Stomach (tissue), 9 donors: ENCODE data around the gene ENPP1. TPM values are rescaled to one million over a fixed set of nuclear protein-coding genes. Genes with fewer than 3 reads are reported as not detected.

Source experiments
- DNase-seq, 2 donors: peaks; one replicate each; pipeline versions ENCODE4 v3.0.0 to v3.0.0-alpha.2; 2013 to 2019
- H3K27ac ChIP-seq, 5 donors: fragments of 200-600 bp in 4 of 5; sonication (generic) in 4 of 5; one replicate each; pipeline ENCODE4 v1.5.1; 2013 to 2019; ENCODE audit warnings: mild to moderate bottlenecking in 1 of 5, moderate library complexity in 1 of 5
- H3K27me3 ChIP-seq, 3 donors: fragments of 200-600 bp; sonication (generic); one replicate each; pipeline ENCODE4 v1.5.1; 2017 to 2019; ENCODE audit warnings: mixed run types in 1 of 3
- H3K36me3 ChIP-seq, 4 donors: fragments of 200-600 bp; sonication (generic); 1 replicate in 3 of 4; 2 replicates in 1 of 4; pipeline ENCODE4 v1.5.1; 2016 to 2019
- H3K4me1 ChIP-seq, 4 donors: fragments of 200-600 bp; sonication (generic); one replicate each; pipeline ENCODE4 v1.5.1; 2016 to 2019
- H3K4me3 ChIP-seq, 4 donors: fragments of 200-600 bp; sonication (generic) in 3 of 4; one replicate each; pipeline ENCODE4 v1.5.1; 2016 to 2019; ENCODE audit warnings: mild to moderate bottlenecking in 1 of 4
- H3K9me3 ChIP-seq, 4 donors: fragments of 200-600 bp; sonication (generic); one replicate each; pipeline ENCODE4 v1.5.1; 2016 to 2019
- EP300 ChIP-seq: sonication (generic); formaldehyde crosslinking; IDR thresholded peaks from one replicate; pipeline ENCODE4 v1.6.1; 2017; ENCODE audit warnings: antibody characterized with exemption
- POLR2A ChIP-seq, 4 donors: fragments of 450-650 bp; IDR thresholded peaks; one replicate each; pipeline ENCODE4 v1.6.1; 2016; ENCODE audit warnings: antibody characterized with exemption in 4 of 4, control low read depth in 2 of 4, mild to moderate bottlenecking in 1 of 4, moderate library complexity in 1 of 4
- POLR2AphosphoS5 ChIP-seq, 3 donors: sonication (generic); formaldehyde crosslinking; IDR thresholded peaks; one replicate each; pipeline ENCODE4 v1.6.1; 2016; ENCODE audit warnings: antibody characterized with exemption in 3 of 3
- WGBS, 5 donors: extraction: QIAGEN DNeasy Blood & Tissue Kit in 3 of 5; methylation state at CpG; one replicate each; pipeline versions ENCODE4 v1.1.5 to v1.1.7; 2013 to 2018; 5-methylcytosine and 5-hydroxymethylcytosine counted together
- intact Hi-C: fragments of 100-400 bp; cut with DNase I; formaldehyde crosslinking; loops from one replicate; pipeline ENCODE4 v1.15.1; 2023; ENCODE audit warnings: low total_unique reads
- polyA plus RNA-seq, 3 donors: library from polyadenylated mRNA; stranded (reverse); fragments of 200-250 nt; gene quantifications; one replicate each; pipeline ENCODE4 v1.2.3, GENCODE V29; 2013
- total RNA-seq, 5 donors: library from RNA; depleted of rRNA; stranded (reverse); fragments of >200 nt; gene quantifications; one replicate each; pipeline versions ENCODE4 v1.1.0 to v1.2.3, GENCODE V29; 2014 to 2016
- TF ChIP-seq, protein P1 (sequence below), 7 experiments: fragments of 450-650 bp in 4 of 7; fragments of 200-600 bp in 3 of 7; sonication (generic) in 3 of 7; IDR thresholded peaks; one replicate each; pipeline ENCODE4 v1.5.1; 2016 to 2019; ENCODE audit warnings: antibody characterized with exemption in 7 of 7, control low read depth in 2 of 7, mild to moderate bottlenecking in 1 of 7
- donor health status: healthy with polysubstance abuse.
- donor health status: Bipolar disorder and iron deficiency.
- donor health status: healthy.

ENPP1 gene
- total and polyA plus RNA-seq, 8 donors = 0.31 to 42.0 (median 7.0) TPM

DNA sequence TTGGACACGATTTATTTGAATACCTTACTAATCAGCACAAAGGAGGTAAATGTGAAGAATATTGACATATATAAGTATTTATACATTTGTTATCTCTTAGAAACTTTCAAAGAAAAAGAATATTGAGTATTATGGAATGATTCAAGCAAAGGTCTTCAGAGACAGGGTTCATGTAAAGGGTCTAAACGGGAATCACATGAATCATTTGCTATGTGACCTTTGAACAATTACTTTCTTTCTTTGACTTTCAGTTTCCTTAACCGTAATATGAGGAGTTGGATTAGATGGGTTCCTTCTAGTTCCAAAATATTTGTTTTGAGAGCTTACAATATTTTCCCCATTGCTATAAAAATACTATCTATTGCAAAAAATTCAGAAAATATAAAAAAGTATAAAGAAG, 14.3 kb downstream of the ENPP1 start:
- WGBS, 5 donors = 22 to 47% (median 32%) methylated on average over 3 of the region's 3 CpGs
- Histone ChIP-seq H3K27me3 (no peaks in the 10 kb centered on the region), H3K4me3 (no peak overlapping the region), H3K36me3 (no peaks in the 10 kb centered on the region), H3K9me3 (no peaks in the 10 kb centered on the region), H3K27ac (peak overlapping the region in 1 of 5 donors; percentile 24), H3K4me1 (peaks cover 0 to 4% (median 0%) of the 10 kb centered on the region in 4 donors)
- TF ChIP-seq EP300 (no peak), POLR2AphosphoS5 (IDR thresholded peaks at IDR 0.05) (no peak)
- intact Hi-C loops = no loop called here
- no peak for DNase-seq

DNA sequence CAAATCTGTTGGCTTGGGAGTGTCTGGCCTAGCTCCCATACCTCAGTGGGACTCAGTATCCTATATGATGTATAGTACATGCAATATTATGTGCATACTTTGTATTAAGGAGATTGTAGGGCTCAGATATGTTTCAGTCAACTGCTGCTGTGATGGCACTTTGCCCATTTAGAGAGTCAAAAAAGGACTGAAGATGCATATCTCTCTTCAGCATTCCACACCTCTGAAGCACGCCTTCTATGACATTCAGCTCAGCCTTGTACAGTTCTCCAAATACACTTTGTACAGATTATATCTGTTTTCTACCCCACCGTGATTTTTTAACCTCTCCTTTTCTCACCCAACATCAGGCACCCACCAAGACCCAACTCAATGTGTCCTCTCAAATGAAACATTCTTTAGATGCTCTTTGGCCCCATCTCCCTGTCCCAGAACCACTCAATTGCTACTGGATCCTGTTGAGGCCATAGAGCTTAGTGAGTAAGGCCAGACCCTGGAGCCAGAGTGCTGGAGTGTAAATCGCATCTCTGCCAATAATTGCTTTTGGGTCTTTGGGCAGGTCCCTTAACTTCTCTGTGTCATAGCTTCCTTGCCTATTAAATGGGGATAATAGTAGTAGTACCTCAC, 15.6 kb downstream of the ENPP1 start:
- H3K36me3 ChIP-seq = no peaks in the 10 kb centered on the region
- no peak for DNase-seq
- no peaks in the 10 kb centered on the region for H3K9me3 ChIP-seq
- H3K27ac ChIP-seq = no peak overlapping the region
- peaks cover 0 to 4% (median 0%) of the 10 kb centered on the region in 4 donors for H3K4me1 ChIP-seq
- TF ChIP-seq POLR2A (IDR thresholded peaks at IDR 0.05) = no peak
- TF ChIP-seq, protein P1, sequence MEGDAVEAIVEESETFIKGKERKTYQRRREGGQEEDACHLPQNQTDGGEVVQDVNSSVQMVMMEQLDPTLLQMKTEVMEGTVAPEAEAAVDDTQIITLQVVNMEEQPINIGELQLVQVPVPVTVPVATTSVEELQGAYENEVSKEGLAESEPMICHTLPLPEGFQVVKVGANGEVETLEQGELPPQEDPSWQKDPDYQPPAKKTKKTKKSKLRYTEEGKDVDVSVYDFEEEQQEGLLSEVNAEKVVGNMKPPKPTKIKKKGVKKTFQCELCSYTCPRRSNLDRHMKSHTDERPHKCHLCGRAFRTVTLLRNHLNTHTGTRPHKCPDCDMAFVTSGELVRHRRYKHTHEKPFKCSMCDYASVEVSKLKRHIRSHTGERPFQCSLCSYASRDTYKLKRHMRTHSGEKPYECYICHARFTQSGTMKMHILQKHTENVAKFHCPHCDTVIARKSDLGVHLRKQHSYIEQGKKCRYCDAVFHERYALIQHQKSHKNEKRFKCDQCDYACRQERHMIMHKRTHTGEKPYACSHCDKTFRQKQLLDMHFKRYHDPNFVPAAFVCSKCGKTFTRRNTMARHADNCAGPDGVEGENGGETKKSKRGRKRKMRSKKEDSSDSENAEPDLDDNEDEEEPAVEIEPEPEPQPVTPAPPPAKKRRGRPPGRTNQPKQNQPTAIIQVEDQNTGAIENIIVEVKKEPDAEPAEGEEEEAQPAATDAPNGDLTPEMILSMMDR (IDR thresholded peaks at IDR 0.05) = no peak
- TF ChIP-seq POLR2AphosphoS5 (IDR thresholded peaks at IDR 0.05) = no peak
- no peak for TF ChIP-seq EP300
- WGBS, 5 donors = 83 to 89% (median 86%) methylated on average over 3 of the region's 3 CpGs
- no peak overlapping the region for H3K4me3 ChIP-seq
- H3K27me3 ChIP-seq = no peaks in the 10 kb centered on the region
- intact Hi-C loops = no loop called here

DNA sequence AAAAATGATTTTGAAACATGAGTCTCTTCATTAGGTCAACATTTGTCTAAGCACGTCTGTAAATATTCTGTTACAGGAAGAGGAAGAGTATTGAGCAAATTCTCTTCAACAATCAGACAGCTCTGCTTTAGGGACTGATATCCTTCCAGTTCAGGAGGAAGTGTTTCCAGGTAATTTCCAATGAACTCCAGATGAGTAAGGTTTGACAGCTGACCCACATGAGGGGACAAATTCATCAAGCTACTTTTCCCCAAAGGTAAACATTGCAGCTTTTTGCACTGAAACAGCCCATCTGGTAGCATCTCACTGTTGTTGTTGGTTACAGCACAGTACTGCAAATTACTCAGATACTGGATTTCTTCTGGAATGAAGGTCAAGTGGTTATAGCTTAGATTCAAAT, 18.1 kb downstream of the ENPP1 start:
- H3K27ac ChIP-seq = no peak overlapping the region
- no peak overlapping the region for H3K4me3 ChIP-seq
- no peaks in the 10 kb centered on the region for H3K4me1 ChIP-seq
- TF ChIP-seq POLR2AphosphoS5 (IDR thresholded peaks at IDR 0.05) = no peak
- no peak for TF ChIP-seq POLR2A (IDR thresholded peaks at IDR 0.05)
- TF ChIP-seq, protein P1 (IDR thresholded peaks at IDR 0.05) = no peak
- TF ChIP-seq EP300 = no peak
- no peaks in the 10 kb centered on the region for H3K27me3 ChIP-seq
- intact Hi-C loops = no loop called here
- no peaks in the 10 kb centered on the region for H3K9me3 ChIP-seq
- WGBS, 5 donors = 8 to 28% (median 21%) methylated on average over 1 of the region's 1 CpG
- H3K36me3 ChIP-seq = no peaks in the 10 kb centered on the region
- peak in 1 of 2 donors; percentile 24 for DNase-seq

DNA sequence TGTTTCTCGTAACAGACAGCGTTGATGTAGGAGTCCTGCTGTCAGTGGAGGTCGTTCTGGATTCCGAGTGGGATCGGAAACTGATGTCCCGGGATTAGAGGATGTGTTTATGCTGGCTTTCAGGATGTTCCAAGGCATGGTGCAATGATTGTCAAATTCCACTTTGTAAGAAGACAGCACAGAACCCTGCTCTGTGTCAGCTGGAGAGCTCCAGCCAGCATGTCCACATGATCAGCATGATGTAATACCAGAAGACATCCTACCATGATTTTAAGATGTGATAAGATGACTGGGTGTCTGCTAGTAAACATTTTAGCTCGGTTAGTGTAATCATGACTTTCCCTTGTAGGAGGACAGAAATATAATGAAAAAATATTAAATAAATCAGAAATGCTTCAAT, 20.3 kb downstream of the ENPP1 start:
- DNase-seq = no peak
- Histone ChIP-seq H3K9me3 (no peaks in the 10 kb centered on the region), H3K36me3 (no peaks in the 10 kb centered on the region), H3K27me3 (no peaks in the 10 kb centered on the region), H3K4me3 (no peak overlapping the region), H3K27ac (peak overlapping the region in 1 of 5 donors; percentile 44), H3K4me1 (no peaks in the 10 kb centered on the region)
- intact Hi-C loops = no loop called here
- WGBS, 5 donors = 73 to 87% (median 80%) methylated on average over 7 of the region's 7 CpGs
- no peak for TF ChIP-seq POLR2A (IDR thresholded peaks at IDR 0.05)
- TF ChIP-seq EP300 = no peak
- TF ChIP-seq POLR2AphosphoS5 (IDR thresholded peaks at IDR 0.05) = peak in 1 of 3 donors; percentile 19
- TF ChIP-seq, protein P1 (IDR thresholded peaks at IDR 0.05) = no peak

DNA sequence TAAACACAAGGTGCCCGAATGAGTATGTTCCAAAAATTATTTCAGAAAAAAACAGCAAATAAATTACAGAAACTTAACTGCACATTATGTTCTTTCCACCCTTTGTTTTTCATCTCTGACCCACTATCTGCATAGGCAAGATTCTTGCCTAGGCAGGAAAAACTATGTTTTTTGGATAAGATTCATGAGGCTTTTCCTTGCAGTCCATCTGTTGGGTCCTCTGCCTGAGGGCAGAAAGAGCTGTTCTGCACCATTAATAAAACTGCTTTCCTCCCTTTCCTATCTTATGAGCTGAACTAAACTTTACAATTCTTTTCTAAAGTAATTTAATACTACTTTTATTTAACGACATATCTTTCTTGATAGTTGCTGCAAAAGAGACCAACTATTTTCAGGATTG, 21.1 kb downstream of the ENPP1 start:
- Histone ChIP-seq H3K4me1 (no peaks in the 10 kb centered on the region), H3K27ac (peak overlapping the region in 1 of 5 donors; percentile 44), H3K9me3 (no peaks in the 10 kb centered on the region), H3K27me3 (no peaks in the 10 kb centered on the region), H3K36me3 (no peaks in the 10 kb centered on the region), H3K4me3 (no peak overlapping the region)
- 70 to 80% (median 74%) methylated on average over 2 of the region's 2 CpGs for WGBS, 5 donors
- intact Hi-C loops = no loop called here
- TF ChIP-seq POLR2A (IDR thresholded peaks at IDR 0.05) = no peak
- no peak for TF ChIP-seq EP300
- TF ChIP-seq, protein P1 (IDR thresholded peaks at IDR 0.05) = no peak
- TF ChIP-seq POLR2AphosphoS5 (IDR thresholded peaks at IDR 0.05) = no peak
- DNase-seq = no peak
